Liver (tissue), 9 donors: Measurements from ENCODE around the gene SIDT2. TPM values are rescaled to one million over a fixed set of nuclear protein-coding genes. Genes with fewer than 3 reads are reported as not detected.
A peak's percentile ranks its signal among the peaks of the same experiment; 100 is the strongest.

ENCODE experiments used
- DNase-seq: peaks from one replicate; pipeline ENCODE4 v3.0.0-alpha.2; 2017; ENCODE audit warnings: low spot score
- H3K27ac ChIP-seq, 2 donors: one replicate each; pipeline ENCODE4 v1.7.0; 2013; ENCODE audit warnings: inconsistent platforms in 2 of 2, low read length in 2 of 2, control low read depth in 1 of 2, low read depth in 1 of 2, mild to moderate bottlenecking in 1 of 2
- H3K27me3 ChIP-seq, 4 donors: one replicate each; pipeline versions ENCODE4 v1.6.1 to v1.7.0; 2013; ENCODE audit warnings: low read length in 3 of 4, inconsistent platforms in 1 of 4, mild to moderate bottlenecking in 1 of 4, moderate library complexity in 1 of 4; ENCODE audit not compliant: control insufficient read depth in 4 of 4, insufficient read depth in 4 of 4
- H3K36me3 ChIP-seq, 4 donors: one replicate each; pipeline versions ENCODE4 v1.6.1 to v1.7.0; 2013; ENCODE audit warnings: low read length in 3 of 4, mild to moderate bottlenecking in 3 of 4, low read depth in 1 of 4, moderate library complexity in 1 of 4; ENCODE audit not compliant: control insufficient read depth in 4 of 4, insufficient read depth in 3 of 4
- H3K4me1 ChIP-seq, 4 donors: one replicate each; pipeline versions ENCODE4 v1.6.1 to v1.7.0; 2013; ENCODE audit warnings: low read length in 3 of 4, mild to moderate bottlenecking in 3 of 4, moderate library complexity in 1 of 4; ENCODE audit not compliant: control insufficient read depth in 4 of 4, insufficient read depth in 4 of 4
- H3K4me3 ChIP-seq, 3 donors: one replicate each; pipeline versions ENCODE4 v1.6.1 to v1.7.0; 2013; ENCODE audit warnings: low read length in 3 of 3, control low read depth in 1 of 3, low read depth in 1 of 3, mild to moderate bottlenecking in 1 of 3
- H3K9ac ChIP-seq, 2 donors: one replicate each; pipeline ENCODE4 v1.7.0; 2013; ENCODE audit warnings: low read length in 2 of 2, mild to moderate bottlenecking in 2 of 2, moderate library complexity in 2 of 2, control low read depth in 1 of 2, low read depth in 1 of 2
- H3K9me3 ChIP-seq, 4 donors: one replicate each; pipeline versions ENCODE4 v1.6.1 to v1.7.0; 2013; ENCODE audit warnings: low read length in 3 of 4; ENCODE audit not compliant: control insufficient read depth in 4 of 4
- ATF3 ChIP-seq: IDR thresholded peaks from 2 replicates; pipeline ENCODE4 v1.6.1; 2016; ENCODE audit warnings: antibody characterized with exemption
- CTCF ChIP-seq: fragments of 150-350 bp; IDR thresholded peaks from 2 replicates; pipeline ENCODE4 v1.5.1; 2017; ENCODE audit warnings: improper control_type of control experiment, low read depth, low read length; ENCODE audit not compliant: missing input control
- EGR1 ChIP-seq, 2 donors: IDR thresholded peaks; 2 replicates each; pipeline ENCODE4 v1.6.1; 2016 to 2018; ENCODE audit warnings: antibody characterized with exemption in 2 of 2, low read depth in 2 of 2
- FOXA1 ChIP-seq: IDR thresholded peaks from 2 replicates; pipeline ENCODE4 v1.6.1; 2016; ENCODE audit warnings: antibody characterized with exemption
- GABPA ChIP-seq, 2 donors: IDR thresholded peaks in 1 of 2; conservative IDR thresholded peaks in 1 of 2; 2 replicates each; pipeline ENCODE4 v1.6.1; 2016; ENCODE audit warnings: antibody characterized with exemption in 2 of 2, mild to moderate bottlenecking in 1 of 2, moderate library complexity in 1 of 2
- HNF4A ChIP-seq, 2 donors: conservative IDR thresholded peaks; 2 replicates each; pipeline ENCODE4 v1.6.1; 2016; ENCODE audit warnings: antibody characterized with exemption in 2 of 2, mild to moderate bottlenecking in 2 of 2
- HNF4G ChIP-seq: IDR thresholded peaks from 2 replicates; pipeline ENCODE4 v1.6.1; 2016; ENCODE audit warnings: antibody characterized with exemption
- JUND ChIP-seq, 2 donors: IDR thresholded peaks; 2 replicates each; pipeline ENCODE4 v1.6.1; 2016; ENCODE audit warnings: antibody characterized with exemption in 2 of 2
- MAX ChIP-seq: IDR thresholded peaks from 2 replicates; pipeline ENCODE4 v1.6.1; 2016; ENCODE audit warnings: antibody characterized with exemption
- RAD21 ChIP-seq, 2 donors: IDR thresholded peaks; 2 replicates each; pipeline ENCODE4 v1.6.1; 2016; ENCODE audit warnings: antibody characterized with exemption in 2 of 2, mild to moderate bottlenecking in 2 of 2
- REST ChIP-seq: IDR thresholded peaks from 2 replicates; pipeline ENCODE4 v1.6.1; 2016; ENCODE audit warnings: antibody characterized with exemption, mild to moderate bottlenecking
- RXRA ChIP-seq, 2 donors: IDR thresholded peaks; 2 replicates each; pipeline ENCODE4 v1.6.1; 2017 to 2018; ENCODE audit warnings: antibody characterized with exemption in 2 of 2, mild to moderate bottlenecking in 1 of 2
- SP1 ChIP-seq: IDR thresholded peaks from 2 replicates; pipeline ENCODE4 v1.6.1; 2018; ENCODE audit warnings: antibody characterized with exemption, mild to moderate bottlenecking
- TAF1 ChIP-seq: conservative IDR thresholded peaks from 2 replicates; pipeline ENCODE4 v1.6.1; 2016; ENCODE audit warnings: antibody characterized with exemption, mild to moderate bottlenecking
- YY1 ChIP-seq: IDR thresholded peaks from 2 replicates; pipeline ENCODE4 v1.6.1; 2016; ENCODE audit warnings: antibody characterized with exemption, mild to moderate bottlenecking
- WGBS: extraction: QIAGEN DNeasy Blood & Tissue Kit; methylation state at CpG from one replicate; pipeline ENCODE4 v1.1.7; 2013; 5-methylcytosine and 5-hydroxymethylcytosine counted together
- polyA plus RNA-seq, 2 donors: library from polyadenylated mRNA; stranded (reverse) in 1 of 2; unstranded in 1 of 2; fragments of 200-250 nt in 1 of 2; fragments of >200 nt in 1 of 2; fragmentation: Nextera tagmentation in 1 of 2; extraction: Ambion mirVana in 1 of 2; gene quantifications; one replicate each; pipeline versions ENCODE4 v1.2.1 to v1.2.3, GENCODE V29; 2013 to 2015
- total RNA-seq, 2 donors: library from RNA; depleted of rRNA; stranded (reverse); fragments of >200 nt; gene quantifications; one replicate each; pipeline ENCODE4 v1.2.3, GENCODE V29; 2014
- donor health status: healthy.
- donor health status: healthy.
- donor health status: healthy.
- donor health status: healthy.
- donor health status: healthy.

Gene SIDT2
- total and polyA plus RNA-seq, 4 donors: 11.2 to 42.9 (median 22.4) TPM

- peaks cover 12 to 47% (median 29%) of the 10 kb centered on the region in 4 donors for H3K36me3 ChIP-seq
- no peaks in the 10 kb centered on the region for H3K9me3 ChIP-seq
- TF ChIP-seq SP1 (no peak), ATF3 (no peak), REST (no peak), YY1 (no peak), RXRA (IDR thresholded peaks at IDR 0.05) (no peak), GABPA (IDR thresholded peaks at IDR 0.05 in 1 of 2, conservative IDR thresholded peaks at IDR 0.05 in 1 of 2) (no peak), TAF1 (no peak), JUND (IDR thresholded peaks at IDR 0.05) (no peak), RAD21 (IDR thresholded peaks at IDR 0.05) (peak; percentile 87 to 91), HNF4A (conservative IDR thresholded peaks at IDR 0.05) (no peak), CTCF (peak; percentile 87)
- H3K9ac ChIP-seq: no peak overlapping the region
- 68% methylated on average over 19 of the region's 19 CpGs for WGBS
- no peaks in the 10 kb centered on the region for H3K27me3 ChIP-seq
- no peak for DNase-seq
- H3K27ac ChIP-seq: no peak overlapping the region
- H3K4me3 ChIP-seq: no peak overlapping the region
- H3K4me1 ChIP-seq: peaks cover 1 to 17% (median 13%) of the 10 kb centered on the region in 4 donors
Observed at GRCh38 chr11:117226388-117227385, 48.1 kb downstream of the SIDT2 start.

- H3K4me1 ChIP-seq: peaks cover 2 to 20% (median 15%) of the 10 kb centered on the region in 4 donors
- no peak overlapping the region for H3K27ac ChIP-seq
- no peaks in the 10 kb centered on the region for H3K27me3 ChIP-seq
- no peak overlapping the region for H3K9ac ChIP-seq
- WGBS: 95% methylated on average over 11 of the region's 11 CpGs
- H3K36me3 ChIP-seq: peaks cover 12 to 39% (median 21%) of the 10 kb centered on the region in 4 donors
- no peak for DNase-seq
- no peak overlapping the region for H3K4me3 ChIP-seq
- H3K9me3 ChIP-seq: no peaks in the 10 kb centered on the region
- TF ChIP-seq YY1 (no peak), HNF4G (no peak), HNF4A (conservative IDR thresholded peaks at IDR 0.05) (no peak), ATF3 (no peak), REST (no peak), RXRA (IDR thresholded peaks at IDR 0.05) (no peak), TAF1 (no peak), CTCF (no peak), JUND (IDR thresholded peaks at IDR 0.05) (no peak), FOXA1 (no peak), MAX (no peak), EGR1 (IDR thresholded peaks at IDR 0.05; ENCODE audit: low read depth in 2 of 2) (no peak), RAD21 (IDR thresholded peaks at IDR 0.05) (no peak), SP1 (no peak), GABPA (IDR thresholded peaks at IDR 0.05 in 1 of 2, conservative IDR thresholded peaks at IDR 0.05 in 1 of 2) (no peak)
Observed at GRCh38 chr11:117228091-117228490, 49.5 kb downstream of the SIDT2 start.
